ENCODE measurements around the gene NBL1.

Gene NBL1

DNA sequence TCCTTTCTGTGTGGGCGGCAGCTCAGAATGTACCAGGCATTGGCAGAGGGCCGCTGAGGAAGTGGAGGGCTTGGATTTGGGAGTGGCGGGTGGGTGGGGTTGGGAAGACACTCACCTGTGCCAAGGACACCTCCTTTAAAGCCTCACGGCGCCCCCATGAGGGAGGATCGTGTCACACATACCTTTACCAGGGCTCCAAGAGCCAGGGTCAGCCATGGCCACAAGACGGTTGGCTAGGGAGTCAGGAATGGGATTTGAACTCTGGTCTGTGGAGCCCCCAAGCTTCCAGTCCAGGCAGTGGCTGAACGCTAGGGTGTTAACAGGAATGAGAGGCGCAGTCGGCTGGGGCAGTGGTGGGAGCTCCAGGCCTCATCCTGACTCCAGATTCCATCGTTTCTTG is 4.6 kb downstream of the NBL1 start:
- no peaks in the 10 kb centered on the region; the same call in 1 of the 2 replicates for H3K4me1 ChIP-seq (ENCODE audit: insufficient read depth, low read length)
- H3K9me3 ChIP-seq (ENCODE audit: insufficient read depth, low read depth, low read length): no peaks in the 10 kb centered on the region
- no peaks in the 10 kb centered on the region for H3K36me3 ChIP-seq (ENCODE audit: insufficient read depth, low read depth, low read length)
- no peak overlapping the region for H3K9ac ChIP-seq (ENCODE audit: low read depth, low read length)
- H3K4me3 ChIP-seq (ENCODE audit: low read length): no peak overlapping the region
- no peak overlapping the region for H3K27ac ChIP-seq (ENCODE audit: low read length)
- peaks cover 36% of the 10 kb centered on the region for H3K27me3 ChIP-seq (ENCODE audit: insufficient read depth, low read length)

DNA sequence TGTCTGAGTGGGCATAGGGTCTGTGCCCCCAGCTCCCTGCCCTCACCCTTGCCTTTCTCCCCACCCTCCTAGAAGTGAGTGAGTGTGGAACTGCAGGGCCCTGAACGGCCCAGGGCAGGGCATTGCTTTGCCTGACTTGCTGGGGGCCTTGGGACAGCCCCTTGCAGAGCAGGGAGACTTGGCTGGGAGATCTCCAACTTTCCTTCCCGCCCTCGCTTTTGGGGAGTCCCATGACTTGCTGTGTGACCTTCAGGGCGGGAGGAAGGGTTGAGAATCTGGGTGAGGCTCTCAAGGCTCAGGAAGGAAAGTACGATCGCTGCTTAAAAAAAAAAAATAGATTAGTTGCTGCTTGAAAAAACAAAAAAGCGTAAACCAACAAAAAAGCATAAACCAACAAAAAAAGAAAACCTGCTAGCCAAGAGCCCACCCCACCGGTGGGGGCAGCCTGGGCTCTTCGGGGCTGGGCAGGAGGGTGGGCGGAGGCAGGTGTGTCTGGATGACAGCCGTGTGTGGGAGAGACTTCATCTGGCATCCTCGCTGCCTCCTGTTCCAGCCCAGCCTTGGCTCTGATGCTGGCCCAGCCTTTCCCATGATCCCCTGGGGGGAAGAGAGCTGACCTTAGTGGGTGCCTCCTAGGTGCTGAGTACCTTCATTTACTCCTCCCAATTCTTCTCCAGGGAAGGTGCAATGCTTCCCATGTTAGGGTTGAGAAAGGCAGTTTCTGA is 6.5 kb downstream of the NBL1 start:
- no peaks in the 10 kb centered on the region for H3K9me3 ChIP-seq (ENCODE audit: insufficient read depth, low read depth, low read length)
- no peak overlapping the region for H3K4me3 ChIP-seq (ENCODE audit: low read length)
- H3K27ac ChIP-seq (ENCODE audit: low read length): no peak overlapping the region
- no peak overlapping the region for H3K9ac ChIP-seq (ENCODE audit: low read depth, low read length)
- no peaks in the 10 kb centered on the region; the same call in 1 of the 2 replicates for H3K4me1 ChIP-seq (ENCODE audit: insufficient read depth, low read length)
- peaks cover 22% of the 10 kb centered on the region for H3K27me3 ChIP-seq (ENCODE audit: insufficient read depth, low read length)
- H3K36me3 ChIP-seq (ENCODE audit: insufficient read depth, low read depth, low read length): no peaks in the 10 kb centered on the region

DNA sequence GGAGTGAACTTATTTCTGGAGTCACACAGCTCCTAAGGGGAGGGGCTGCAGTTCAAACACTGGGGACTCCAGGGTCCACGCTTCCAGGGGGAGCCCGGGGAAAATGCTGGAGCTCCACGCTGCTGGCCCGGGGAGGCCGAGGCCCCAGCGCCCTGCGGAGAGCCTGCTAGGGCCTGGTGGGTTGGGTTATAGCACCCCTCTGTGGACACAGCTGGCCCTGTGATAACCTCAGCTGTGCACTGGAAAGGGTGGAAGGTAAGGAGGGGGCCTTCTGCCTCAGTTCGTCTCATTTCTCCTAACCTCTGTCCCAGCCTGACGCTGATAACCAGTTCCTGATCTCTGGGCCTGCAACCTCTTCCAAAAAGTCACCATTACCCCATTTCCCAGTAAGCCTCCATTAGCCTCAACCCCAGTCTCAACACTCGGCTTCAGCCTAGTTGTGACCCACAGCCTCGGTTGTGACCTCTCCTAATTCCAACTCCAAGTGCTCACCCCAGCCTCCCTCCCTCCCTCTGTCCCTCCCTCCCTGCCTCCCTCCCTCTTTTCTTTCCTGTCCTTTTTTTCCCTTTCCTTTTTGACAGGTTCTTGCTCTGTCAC is 7.1 kb downstream of the NBL1 start:
- H3K9me3 ChIP-seq (ENCODE audit: insufficient read depth, low read depth, low read length): no peaks in the 10 kb centered on the region
- H3K27ac ChIP-seq (ENCODE audit: low read length): no peak overlapping the region
- no peak overlapping the region for H3K9ac ChIP-seq (ENCODE audit: low read depth, low read length)
- no peaks in the 10 kb centered on the region for H3K36me3 ChIP-seq (ENCODE audit: insufficient read depth, low read depth, low read length)
- H3K27me3 ChIP-seq (ENCODE audit: insufficient read depth, low read length): peaks cover 15% of the 10 kb centered on the region
- H3K4me1 ChIP-seq (ENCODE audit: insufficient read depth, low read length): no peaks in the 10 kb centered on the region
- H3K4me3 ChIP-seq (ENCODE audit: low read length): no peak overlapping the region

- Histone ChIP-seq H3K4me1 (ENCODE audit: insufficient read depth, low read length) (peaks cover 3% of the 10 kb centered on the region; the same call in 1 of the 2 replicates), H3K36me3 (ENCODE audit: insufficient read depth, low read depth, low read length) (no peaks in the 10 kb centered on the region), H3K27ac (ENCODE audit: low read length) (peak overlapping the region; percentile 31), H3K4me3 (ENCODE audit: low read length) (no peak overlapping the region), H3K9ac (ENCODE audit: low read depth, low read length) (peak overlapping the region; percentile 34; the same call in 1 of the 2 replicates), H3K9me3 (ENCODE audit: insufficient read depth, low read depth, low read length) (no peaks in the 10 kb centered on the region), H3K27me3 (ENCODE audit: insufficient read depth, low read length) (no peaks in the 10 kb centered on the region)
Observed at GRCh38 chr1:19654386-19654785, 10.3 kb downstream of the NBL1 start.

DNA sequence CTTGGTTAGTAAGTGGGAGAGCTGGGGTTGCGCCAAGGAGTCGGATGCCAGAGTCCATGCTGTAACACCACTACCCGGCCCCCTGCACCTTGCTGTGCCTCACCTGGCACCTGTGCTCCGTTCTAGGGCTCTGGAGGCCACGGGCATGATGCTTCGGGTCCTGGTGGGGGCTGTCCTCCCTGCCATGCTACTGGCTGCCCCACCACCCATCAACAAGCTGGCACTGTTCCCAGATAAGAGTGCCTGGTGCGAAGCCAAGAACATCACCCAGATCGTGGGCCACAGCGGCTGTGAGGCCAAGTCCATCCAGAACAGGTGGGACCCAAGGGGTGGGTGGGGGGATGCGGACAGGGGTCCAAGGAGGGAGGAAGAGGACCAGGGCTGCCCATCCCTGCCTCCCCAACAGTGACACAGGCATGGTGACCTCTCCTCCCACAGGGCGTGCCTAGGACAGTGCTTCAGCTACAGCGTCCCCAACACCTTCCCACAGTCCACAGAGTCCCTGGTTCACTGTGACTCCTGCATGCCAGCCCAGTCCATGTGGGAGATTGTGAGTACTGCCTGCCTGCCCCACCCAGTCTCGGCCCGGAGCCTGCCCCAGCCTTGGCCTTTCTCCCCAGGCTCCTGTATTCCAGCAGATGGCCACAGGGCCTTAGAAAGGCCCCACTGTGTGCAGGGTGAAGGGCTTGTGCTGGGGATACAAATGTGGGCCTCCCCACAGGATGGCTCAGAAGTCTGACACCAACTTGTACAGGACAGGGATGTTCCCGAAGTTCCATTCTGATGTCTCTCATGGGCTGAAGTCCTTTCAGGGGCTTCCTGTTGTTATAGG is 11.0 kb downstream of the NBL1 start:
- H3K4me1 ChIP-seq (ENCODE audit: insufficient read depth, low read length): peaks cover 6% of the 10 kb centered on the region; the same call in 1 of the 2 replicates

DNA sequence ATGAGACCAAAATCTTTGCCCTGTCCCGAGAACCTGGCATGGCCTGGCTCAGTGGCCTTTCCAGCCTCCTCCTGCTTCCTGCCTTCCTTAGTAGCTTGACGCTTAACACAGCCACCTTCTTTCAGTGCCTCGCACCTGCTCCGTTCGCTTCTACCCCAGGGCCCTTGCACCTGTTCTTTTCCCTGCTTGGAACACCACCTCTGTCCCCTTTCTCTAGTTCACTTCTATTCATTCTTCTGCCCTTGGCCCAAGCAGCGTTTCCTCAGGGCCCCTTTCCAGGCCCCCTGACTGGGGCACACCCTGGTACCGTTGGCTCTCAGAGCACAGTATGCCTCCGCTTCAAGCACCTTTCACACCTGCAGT is 11.6 kb downstream of the NBL1 start:
- no peaks in the 10 kb centered on the region for H3K9me3 ChIP-seq (ENCODE audit: insufficient read depth, low read depth, low read length)
- H3K27me3 ChIP-seq (ENCODE audit: insufficient read depth, low read length): peaks cover 5% of the 10 kb centered on the region; the same call in 1 of the 2 replicates
- H3K9ac ChIP-seq (ENCODE audit: low read depth, low read length): no peak overlapping the region
- H3K4me1 ChIP-seq (ENCODE audit: insufficient read depth, low read length): peaks cover 6% of the 10 kb centered on the region; the same call in 1 of the 2 replicates
- no peaks in the 10 kb centered on the region for H3K36me3 ChIP-seq (ENCODE audit: insufficient read depth, low read depth, low read length)
- no peak overlapping the region for H3K27ac ChIP-seq (ENCODE audit: low read length)
- H3K4me3 ChIP-seq (ENCODE audit: low read length): no peak overlapping the region

More for the DNA sequence above, 11.0 kb downstream of the NBL1 start:
- Histone ChIP-seq H3K36me3 (ENCODE audit: insufficient read depth, low read depth, low read length) (no peaks in the 10 kb centered on the region), H3K9ac (ENCODE audit: low read depth, low read length) (no peak overlapping the region), H3K27me3 (ENCODE audit: insufficient read depth, low read length) (no peaks in the 10 kb centered on the region), H3K27ac (ENCODE audit: low read length) (no peak overlapping the region), H3K9me3 (ENCODE audit: insufficient read depth, low read depth, low read length) (no peaks in the 10 kb centered on the region), H3K4me3 (ENCODE audit: low read length) (no peak overlapping the region)

- Histone ChIP-seq H3K4me1 (ENCODE audit: insufficient read depth, low read length) (peaks cover 6% of the 10 kb centered on the region; the same call in 1 of the 2 replicates), H3K9ac (ENCODE audit: low read depth, low read length) (no peak overlapping the region), H3K36me3 (ENCODE audit: insufficient read depth, low read depth, low read length) (no peaks in the 10 kb centered on the region), H3K27ac (ENCODE audit: low read length) (no peak overlapping the region), H3K27me3 (ENCODE audit: insufficient read depth, low read length) (peaks cover 8% of the 10 kb centered on the region; the same call in 1 of the 2 replicates), H3K9me3 (ENCODE audit: insufficient read depth, low read depth, low read length) (no peaks in the 10 kb centered on the region), H3K4me3 (ENCODE audit: low read length) (no peak overlapping the region)
Observed at GRCh38 chr1:19656134-19656779, 12.1 kb downstream of the NBL1 start.

GRCh38 chr1:19656780-19657466 is 12.8 kb downstream of the NBL1 start:
- H3K4me3 ChIP-seq (ENCODE audit: low read length): no peak overlapping the region
- peaks cover 6% of the 10 kb centered on the region; the same call in 1 of the 2 replicates for H3K4me1 ChIP-seq (ENCODE audit: insufficient read depth, low read length)
- no peak overlapping the region for H3K27ac ChIP-seq (ENCODE audit: low read length)
- peaks cover 9% of the 10 kb centered on the region for H3K27me3 ChIP-seq (ENCODE audit: insufficient read depth, low read length)
- H3K9me3 ChIP-seq (ENCODE audit: insufficient read depth, low read depth, low read length): no peaks in the 10 kb centered on the region
- no peak overlapping the region for H3K9ac ChIP-seq (ENCODE audit: low read depth, low read length)
- no peaks in the 10 kb centered on the region for H3K36me3 ChIP-seq (ENCODE audit: insufficient read depth, low read depth, low read length)

DNA sequence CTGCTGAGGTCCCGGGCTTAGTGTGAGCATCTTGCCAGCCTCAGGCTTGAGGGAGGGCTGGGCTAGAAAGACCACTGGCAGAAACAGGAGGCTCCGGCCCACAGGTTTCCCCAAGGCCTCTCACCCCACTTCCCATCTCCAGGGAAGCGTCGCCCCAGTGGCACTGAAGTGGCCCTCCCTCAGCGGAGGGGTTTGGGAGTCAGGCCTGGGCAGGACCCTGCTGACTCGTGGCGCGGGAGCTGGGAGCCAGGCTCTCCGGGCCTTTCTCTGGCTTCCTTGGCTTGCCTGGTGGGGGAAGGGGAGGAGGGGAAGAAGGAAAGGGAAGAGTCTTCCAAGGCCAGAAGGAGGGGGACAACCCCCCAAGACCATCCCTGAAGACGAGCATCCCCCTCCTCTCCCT is 13.4 kb downstream of the NBL1 start:
- Histone ChIP-seq H3K36me3 (ENCODE audit: insufficient read depth, low read depth, low read length) (no peaks in the 10 kb centered on the region), H3K27me3 (ENCODE audit: insufficient read depth, low read length) (peaks cover 14% of the 10 kb centered on the region), H3K27ac (ENCODE audit: low read length) (no peak overlapping the region), H3K4me3 (ENCODE audit: low read length) (no peak overlapping the region), H3K9me3 (ENCODE audit: insufficient read depth, low read depth, low read length) (no peaks in the 10 kb centered on the region), H3K9ac (ENCODE audit: low read depth, low read length) (no peak overlapping the region), H3K4me1 (ENCODE audit: insufficient read depth, low read length) (peaks cover 6% of the 10 kb centered on the region; the same call in 1 of the 2 replicates)

- no peak overlapping the region for H3K9ac ChIP-seq (ENCODE audit: low read depth, low read length)
- no peaks in the 10 kb centered on the region for H3K9me3 ChIP-seq (ENCODE audit: insufficient read depth, low read depth, low read length)
- H3K4me3 ChIP-seq (ENCODE audit: low read length): no peak overlapping the region
- peaks cover 6% of the 10 kb centered on the region; the same call in 1 of the 2 replicates for H3K4me1 ChIP-seq (ENCODE audit: insufficient read depth, low read length)
- H3K27me3 ChIP-seq (ENCODE audit: insufficient read depth, low read length): peaks cover 21% of the 10 kb centered on the region
- H3K36me3 ChIP-seq (ENCODE audit: insufficient read depth, low read depth, low read length): no peaks in the 10 kb centered on the region
- H3K27ac ChIP-seq (ENCODE audit: low read length): no peak overlapping the region
Observed at GRCh38 chr1:19658186-19658585, 14.1 kb downstream of the NBL1 start.

DNA sequence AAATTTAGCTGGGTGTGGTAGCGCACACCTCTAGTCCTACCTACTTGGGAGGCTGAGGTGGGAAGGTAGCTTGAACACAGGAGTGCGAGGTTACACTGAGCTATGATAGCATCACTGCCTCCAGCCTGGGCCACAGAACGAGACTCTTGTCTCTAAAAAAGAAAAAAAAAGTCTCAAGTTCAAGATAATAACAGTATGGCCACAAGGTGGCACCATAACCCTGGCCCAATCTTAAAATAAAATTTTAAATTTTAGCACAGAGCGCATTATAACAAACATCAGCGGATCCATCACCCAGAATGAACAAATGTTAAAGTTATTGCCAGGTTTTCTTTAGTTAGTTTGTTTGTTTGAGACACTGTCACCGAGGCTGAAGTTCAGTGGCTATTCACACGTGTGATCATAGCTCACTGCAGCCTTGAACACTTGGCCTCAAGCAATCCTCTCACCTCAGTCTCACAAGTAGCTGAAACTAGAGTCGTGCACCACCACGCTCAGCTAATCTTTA is 17.7 kb downstream of the NBL1 start:
- Histone ChIP-seq H3K9ac (ENCODE audit: low read depth, low read length) (no peak overlapping the region), H3K4me3 (ENCODE audit: low read length) (no peak overlapping the region), H3K4me1 (ENCODE audit: insufficient read depth, low read length) (peaks cover 6% of the 10 kb centered on the region; the same call in 1 of the 2 replicates), H3K27me3 (ENCODE audit: insufficient read depth, low read length) (peaks cover 57% of the 10 kb centered on the region), H3K27ac (ENCODE audit: low read length) (no peak overlapping the region), H3K36me3 (ENCODE audit: insufficient read depth, low read depth, low read length) (no peaks in the 10 kb centered on the region), H3K9me3 (ENCODE audit: insufficient read depth, low read depth, low read length) (no peaks in the 10 kb centered on the region)
